HG02840 (cell line): ENCODE results near the gene NOD2.

Experiments used
- ATAC-seq: cut with Tn5 transposase; IDR thresholded peaks from one replicate; pipeline ENCODE4 v1.9.1; 2021; ENCODE audit warnings: mild to moderate bottlenecking, moderate library complexity, moderate number of reproducible peaks; ENCODE audit not compliant: unreplicated experiment, low FRiP score

NOD2 gene

DNA sequence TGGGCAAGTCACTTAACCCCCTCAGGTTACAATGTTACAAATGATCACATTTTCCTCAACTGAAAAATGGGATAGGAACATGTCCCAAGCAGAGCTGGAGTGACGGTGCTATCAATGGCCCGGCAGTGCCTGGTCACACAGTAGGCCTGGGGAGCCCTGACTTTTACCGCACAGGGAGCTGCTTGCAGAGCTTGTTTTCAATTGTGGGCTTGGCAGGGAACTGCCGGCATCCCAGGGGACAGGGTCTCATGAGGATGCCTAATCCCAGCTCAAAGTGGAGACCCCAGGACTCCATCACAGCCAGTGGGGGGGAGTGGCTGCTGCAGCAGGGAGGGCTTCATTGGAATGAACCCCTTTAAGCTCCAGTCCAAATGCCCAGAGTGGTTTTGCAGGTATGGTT, 23.7 kb upstream of the NOD2 start:
- ATAC-seq: no peak

DNA sequence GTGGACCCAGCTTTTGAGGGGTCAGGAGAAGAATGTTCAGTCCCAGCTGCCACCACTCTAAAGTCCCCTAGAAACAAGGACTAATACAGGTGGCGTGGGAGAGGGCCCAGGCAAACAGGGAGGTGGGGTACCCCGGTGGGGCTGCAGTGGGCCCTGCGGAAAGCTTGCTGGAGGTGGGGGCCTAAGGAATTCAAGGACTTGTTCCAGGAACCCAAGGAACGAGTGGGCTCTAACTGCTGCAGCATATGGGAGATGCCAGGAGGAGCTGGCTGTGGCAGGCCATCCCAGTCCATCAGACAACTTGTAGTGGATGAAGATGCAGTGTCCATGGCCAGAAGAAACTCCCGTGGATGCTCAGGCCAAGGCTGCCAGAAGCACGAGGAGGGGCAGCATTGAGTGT, 22.9 kb upstream of the NOD2 start:
- no peak for ATAC-seq

DNA sequence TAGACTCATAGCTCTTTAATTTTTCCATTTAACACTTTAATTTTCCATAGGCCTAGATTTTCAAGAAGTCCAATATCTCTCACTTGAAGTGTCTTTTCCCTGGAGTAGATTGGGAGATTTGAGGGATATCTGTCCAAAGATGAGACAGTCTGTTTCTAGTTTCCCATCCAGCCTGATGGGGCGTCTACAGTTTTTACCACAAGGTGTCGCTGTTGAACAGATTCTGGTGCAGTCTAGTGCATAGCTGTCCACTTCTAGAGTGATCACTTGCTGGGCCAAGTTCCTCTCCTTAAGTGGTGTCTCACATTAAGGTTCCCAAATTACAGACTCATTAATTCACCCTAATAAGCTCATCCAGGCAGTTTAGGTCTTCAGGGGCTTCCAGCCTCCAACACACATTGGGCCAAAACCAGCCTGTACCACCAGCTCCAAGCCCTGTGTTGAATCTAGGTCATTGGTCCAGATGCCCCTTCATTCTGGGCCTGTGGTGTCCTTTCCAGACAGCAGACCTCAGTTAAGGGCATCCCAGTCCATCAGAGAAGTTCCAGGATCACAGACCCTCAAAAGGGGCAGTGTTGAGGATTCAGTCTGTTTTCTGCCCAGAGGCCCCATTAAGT, 21.7 kb upstream of the NOD2 start:
- ATAC-seq: no peak

DNA sequence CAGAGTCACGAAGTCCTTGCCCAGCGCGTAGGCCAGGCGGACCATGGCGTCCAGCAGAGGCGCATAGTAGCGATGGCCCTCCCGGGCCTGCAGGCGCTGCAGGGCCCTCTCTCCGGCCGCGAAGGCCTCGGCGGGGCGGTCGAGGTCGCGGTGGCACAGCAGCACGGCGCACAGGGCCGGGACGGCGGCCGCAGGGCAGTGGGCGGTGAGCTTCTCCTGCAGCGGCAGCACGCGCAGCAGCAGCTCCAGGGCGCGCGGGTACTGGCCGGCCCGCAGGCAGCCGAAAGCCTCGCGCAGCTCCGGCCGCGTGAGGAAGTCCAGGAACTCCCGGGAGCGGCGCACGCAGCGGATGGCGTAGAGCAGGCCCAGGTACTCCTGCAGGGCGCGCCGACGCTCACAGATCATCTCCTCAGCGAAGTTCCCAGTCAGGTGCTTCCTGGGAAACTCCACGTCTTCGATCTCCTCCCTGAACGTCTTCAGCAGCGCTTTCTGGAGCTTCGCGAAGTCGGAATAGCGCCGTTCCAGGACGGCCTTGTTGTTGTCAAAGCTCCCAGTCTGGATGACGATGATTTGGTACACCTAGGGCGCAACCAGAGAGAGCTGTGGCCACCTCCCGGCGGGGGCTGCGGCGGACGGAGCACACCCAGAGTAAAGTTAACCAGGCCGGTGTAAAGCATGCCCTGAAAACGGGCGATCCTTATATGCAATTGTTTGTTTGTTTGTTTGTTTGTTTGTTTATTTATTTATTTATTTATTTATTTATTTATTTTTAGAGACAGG, 19.7 kb upstream of the NOD2 start:
- no peak for ATAC-seq

DNA sequence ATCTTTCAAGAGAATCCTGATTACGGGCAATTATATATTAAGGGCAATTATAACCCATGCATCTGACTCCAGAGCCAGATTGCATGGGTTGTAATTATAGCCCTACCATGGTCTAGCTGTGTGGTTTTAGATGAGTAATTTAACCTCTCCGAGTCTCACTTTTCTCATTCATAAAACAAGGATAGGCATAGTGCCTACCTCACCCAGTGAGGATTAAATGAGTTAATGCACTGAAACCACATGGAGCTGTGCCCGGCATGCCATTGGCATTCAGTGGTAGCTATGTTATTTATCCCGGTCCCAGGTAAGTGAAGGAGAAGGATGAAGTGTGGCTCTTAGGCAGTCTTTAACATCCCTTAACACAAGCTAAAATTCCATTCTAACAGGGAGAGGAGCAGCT, 18.6 kb upstream of the NOD2 start:
- ATAC-seq: no peak

DNA sequence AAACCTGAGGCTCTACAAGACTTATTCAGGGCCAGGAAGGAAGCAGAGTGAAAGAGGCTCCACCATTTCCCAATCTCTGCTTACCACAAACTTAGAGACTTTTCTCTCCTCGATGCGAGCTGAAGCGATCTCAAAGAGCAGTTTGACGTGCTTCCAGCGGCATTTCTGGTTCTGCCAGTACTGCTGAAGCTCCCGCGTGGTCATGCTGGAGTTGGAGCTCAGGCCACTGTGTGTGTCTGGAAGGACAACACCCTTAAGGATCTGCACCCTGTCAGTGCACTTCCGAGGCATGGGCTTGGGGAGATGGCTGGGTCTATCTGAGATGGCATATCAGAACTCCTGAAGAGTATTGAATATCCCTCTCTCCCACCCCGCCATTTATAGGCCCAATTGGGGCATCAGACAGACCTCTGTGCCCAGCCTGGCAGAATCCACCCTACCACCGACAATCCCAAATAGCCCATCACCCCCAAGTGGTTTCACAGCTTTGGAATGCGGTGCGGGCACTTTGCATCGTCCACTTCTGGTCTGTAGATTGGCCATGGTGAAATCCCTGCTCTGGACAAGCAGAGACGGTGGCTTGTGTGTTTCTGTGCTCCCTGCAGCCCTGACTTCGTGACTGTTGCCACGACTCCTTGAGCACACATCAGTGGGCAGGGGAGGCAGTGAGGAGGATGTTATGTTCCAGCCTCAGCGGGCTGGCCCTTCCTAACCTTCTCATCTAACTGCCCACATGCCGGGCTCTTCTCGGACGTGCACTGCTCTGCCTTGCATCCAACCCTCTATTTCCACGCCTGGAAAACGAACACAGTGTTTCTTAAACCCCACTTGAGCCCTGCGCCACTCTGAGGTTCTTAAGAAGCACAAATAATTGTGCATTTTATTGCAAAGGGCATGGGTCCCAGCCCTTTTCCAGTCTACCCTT, 17.5 kb upstream of the NOD2 start:
- no peak for ATAC-seq

DNA sequence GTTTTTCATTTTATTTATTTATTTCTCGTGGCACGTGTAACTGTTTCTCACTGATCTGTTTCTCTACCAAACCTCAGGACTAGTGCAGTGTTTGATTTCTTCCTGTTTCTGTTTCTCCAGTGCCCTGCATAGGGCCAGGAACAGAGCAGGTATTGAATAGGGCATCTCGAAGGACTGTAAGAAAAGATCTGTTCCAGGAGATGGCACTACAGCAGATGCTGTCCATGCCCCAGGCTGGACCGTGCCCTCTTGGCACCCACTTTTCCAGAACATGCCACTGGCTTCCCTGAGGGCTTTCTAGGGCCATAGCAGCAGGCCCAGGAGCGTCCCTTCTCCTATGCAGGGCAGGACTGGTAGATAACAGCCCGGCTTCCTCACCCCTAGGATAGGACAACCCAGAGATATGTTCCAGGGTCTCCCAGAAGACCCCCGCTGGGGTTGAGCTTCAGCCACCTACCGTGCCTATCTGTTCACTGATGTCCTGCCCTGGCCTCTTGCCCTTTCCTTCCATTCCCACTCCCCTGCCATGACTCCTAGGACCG, 16.7 kb upstream of the NOD2 start:
- ATAC-seq: no peak

DNA sequence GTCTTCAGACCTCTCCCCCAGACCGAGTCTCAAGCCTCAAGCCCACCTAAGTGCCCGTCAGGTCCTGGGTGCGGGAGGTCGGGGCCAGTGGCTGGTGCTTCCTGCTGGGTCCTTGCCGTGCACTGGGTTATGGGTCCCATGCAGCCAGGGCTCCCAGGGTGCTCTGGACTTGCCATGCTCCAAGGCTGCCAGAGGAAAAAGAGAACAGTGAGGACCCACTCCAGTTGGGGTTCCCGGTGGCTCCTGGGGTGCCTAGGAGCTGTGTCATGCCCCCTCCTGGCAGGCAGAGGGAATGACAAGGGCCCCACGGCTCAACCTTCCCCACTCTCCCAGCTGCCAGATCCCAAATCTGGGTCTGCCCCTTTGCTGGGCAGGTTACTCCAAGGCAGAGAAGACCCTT, 16.1 kb upstream of the NOD2 start:
- ATAC-seq: no peak

DNA sequence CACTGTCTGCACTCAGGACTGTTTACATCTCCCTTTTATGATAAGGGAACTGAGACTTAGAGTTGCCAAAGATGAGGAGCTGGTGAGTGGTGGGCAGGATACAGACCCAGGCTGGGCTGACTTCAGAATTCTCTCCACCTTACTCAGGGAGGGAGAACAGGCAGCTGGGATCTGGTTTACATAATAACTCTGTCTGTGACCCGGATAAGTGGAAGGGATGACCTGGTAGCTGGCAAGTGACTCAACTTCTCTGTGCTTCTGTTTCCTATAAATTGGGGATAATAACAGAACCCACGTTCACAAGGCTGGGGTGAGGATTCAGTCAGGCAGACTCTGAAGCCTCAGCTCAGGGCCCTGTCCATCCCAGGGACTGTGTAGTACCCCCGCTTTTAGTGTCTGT, 14.9 kb upstream of the NOD2 start:
- ATAC-seq: no peak

DNA sequence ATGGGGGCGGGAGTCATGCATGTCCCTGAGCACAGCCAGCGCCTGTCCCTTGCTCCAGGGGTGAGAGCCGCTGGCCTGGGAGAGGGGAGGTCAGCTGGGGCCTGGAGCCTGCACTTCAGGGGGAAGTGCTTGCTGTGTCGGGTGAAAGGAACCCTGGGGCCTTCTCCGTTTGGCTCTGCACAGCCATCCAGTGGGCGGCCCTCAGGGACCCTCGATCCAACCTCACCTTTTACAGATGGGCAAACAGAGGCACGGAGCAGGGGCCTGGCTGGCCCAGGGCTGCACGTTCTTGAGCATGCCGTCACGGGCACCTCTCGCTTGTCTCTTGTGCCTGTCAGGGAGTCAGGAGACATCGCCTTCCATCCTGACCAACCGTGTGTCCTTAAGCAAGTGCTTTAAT, 14.1 kb upstream of the NOD2 start:
- ATAC-seq: no peak

DNA sequence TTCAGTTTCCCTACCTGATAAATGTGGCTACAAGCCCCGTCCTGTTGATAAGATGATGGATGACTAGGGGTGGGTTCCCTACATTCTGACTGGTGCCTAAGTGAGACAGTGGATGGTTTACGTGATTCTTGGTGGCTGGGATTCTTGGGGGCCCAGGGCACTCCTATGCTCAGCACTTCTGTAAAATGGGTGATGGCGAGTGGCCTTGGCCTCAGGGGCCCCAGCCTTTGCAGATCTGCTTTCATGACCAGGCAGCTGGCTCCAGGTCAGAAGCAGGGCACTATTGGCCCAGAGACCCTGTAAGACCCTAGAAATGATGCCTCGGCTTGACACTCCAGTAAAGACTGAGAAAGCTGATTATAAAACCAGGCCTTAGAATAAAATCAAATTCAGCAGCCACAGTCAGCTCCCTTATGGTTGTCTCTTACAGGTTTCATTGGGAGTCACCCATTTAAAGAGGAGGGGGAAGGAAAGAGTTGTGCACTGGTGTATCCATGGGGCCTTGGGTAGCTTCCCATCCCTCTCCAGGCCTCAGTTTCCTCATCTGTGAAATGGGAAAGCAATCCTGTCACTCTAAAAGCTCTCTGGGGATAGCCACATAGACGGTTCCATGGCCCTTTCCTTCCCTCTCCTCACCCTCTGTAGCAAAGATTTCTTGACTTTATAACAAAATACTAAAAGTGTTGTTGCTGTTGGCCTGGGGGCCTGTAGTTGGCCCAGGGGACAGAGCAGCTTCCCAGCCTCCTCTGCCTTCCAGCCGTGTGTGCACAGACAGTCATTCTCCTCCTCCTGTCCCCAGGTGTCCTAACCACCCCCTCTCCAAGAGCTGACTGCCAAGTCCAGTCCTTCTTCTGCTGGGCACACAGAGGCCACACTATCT, 13.5 kb upstream of the NOD2 start:
- no peak for ATAC-seq

DNA sequence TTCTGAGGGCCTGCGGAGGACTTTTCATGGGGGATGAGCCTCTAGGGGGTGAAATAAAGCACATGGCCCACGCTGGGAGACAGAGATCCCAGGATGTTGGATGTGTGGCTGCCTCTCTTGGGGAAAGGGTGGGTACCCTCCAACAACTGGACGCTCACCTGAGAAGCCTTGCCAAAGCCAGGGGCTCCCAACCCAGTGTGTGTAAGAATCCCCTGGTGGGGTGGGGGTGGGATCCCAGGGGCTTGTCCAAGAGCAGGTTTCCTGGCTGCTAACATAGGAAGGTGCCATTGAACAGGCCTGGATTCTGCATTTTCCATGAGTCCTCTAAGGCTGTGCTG, 12.9 kb upstream of the NOD2 start:
- no peak for ATAC-seq

DNA sequence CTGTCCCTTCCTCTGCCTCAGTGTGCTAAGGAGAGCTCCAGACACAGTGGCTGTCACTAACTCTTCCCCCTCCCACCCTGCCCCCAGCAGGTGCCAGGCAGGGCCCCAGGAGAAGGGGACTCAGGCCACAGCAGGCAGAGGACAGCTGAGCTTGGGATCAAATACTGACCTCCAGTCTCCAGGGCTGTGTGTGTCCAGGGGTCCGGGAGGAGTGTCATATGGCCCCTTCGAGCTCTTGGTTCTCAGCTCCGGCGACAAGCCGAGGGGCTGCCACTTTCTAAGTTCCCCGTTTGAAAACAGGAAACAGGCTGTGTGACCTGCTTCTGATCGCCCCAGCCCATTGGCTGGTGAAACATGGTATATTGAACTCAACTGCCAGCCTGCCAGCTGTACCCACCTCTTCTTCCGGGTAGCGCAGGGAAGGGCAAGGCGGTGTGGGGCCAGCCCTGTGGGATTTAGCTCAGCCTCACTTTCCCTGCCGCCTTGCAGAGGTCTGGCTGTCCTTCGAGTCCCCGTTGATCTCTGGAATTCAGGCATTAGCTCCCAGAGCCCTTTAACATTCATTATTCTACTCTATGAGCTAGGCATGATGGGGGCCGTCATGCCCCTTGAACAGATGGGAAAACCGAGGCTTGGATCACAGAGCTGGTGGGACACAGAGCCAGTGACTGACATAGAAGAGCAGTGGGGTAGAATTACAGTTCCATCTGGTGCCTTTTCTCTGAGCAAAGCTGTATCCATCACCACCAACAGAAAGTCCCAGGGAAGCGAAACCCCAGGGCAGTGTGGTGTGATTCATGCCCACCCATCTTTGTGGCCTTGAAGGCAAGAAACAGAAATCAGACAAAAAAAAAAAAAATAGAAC, 12.2 kb upstream of the NOD2 start, which contains the start of gene SNX20:
SNX20 (minus strand) TSS at position 292 of the 865 bp plus-strand sequence. CDS start 3,786 bp downstream, outside the sequence.
- peak; percentile 41 for ATAC-seq

DNA sequence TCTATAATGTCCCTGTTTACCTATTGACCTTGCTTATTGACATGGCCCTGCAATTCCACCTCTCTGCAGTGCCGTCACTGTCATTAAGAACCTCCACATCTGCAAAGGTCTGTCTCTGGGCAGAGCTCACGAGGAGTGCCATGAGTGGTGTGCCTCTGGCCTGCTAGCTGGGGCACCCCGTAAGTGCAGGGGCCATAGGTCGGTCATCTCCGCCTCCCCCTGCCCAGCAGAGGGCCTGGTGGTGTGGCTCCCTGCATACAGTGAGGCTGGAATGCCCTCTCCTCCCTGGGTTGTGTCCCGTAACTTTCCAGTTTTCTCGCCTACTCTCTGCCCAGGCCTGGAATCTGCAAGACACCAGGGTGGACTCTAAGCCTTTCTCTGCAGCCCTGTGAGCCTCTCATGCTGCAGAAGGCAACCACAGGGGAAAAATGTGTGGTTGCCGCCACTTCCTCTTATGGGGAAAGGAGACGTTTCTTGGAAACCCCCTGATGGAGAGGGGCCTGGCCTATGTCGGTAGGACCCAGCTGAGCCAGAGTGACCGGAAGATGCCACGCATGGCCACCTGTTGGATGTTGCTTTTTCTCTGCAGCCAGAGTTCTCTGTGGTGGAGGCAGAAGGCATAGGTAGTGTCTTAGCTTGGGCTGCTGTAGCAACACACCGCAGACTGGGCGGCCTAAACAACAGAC, 9.6 kb upstream of the NOD2 start:
- peak; percentile 60 for ATAC-seq

DNA sequence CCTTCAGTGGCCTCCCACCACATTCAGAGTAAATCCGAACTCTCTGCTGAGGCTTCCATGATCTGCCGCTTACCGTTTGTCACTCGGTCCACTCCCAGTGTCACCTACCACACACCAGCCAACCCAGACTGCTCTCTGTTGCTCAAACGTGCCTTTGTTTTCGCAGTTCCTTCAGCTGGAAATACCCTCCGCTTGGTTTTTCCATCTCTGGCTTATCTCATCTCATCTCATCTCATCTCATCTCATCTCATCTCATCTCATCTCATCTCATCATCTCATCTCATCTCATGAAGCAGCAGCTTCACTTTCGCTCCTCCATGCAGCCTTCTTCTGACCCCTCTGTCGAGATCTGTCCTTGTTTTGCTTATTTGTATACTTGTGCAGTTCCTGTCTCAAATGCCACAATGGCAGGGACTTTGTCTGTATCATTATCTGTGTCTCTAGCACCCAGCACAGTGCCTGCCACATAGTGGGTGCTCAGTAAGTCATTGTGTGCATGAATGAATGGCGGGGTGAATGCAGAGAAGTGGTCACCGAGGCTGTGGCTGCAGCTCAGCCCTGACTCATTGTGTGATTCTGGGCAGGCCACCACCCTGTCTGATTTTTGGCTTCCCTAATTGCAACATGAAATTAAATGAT, 8.5 kb upstream of the NOD2 start:
- no peak for ATAC-seq

DNA sequence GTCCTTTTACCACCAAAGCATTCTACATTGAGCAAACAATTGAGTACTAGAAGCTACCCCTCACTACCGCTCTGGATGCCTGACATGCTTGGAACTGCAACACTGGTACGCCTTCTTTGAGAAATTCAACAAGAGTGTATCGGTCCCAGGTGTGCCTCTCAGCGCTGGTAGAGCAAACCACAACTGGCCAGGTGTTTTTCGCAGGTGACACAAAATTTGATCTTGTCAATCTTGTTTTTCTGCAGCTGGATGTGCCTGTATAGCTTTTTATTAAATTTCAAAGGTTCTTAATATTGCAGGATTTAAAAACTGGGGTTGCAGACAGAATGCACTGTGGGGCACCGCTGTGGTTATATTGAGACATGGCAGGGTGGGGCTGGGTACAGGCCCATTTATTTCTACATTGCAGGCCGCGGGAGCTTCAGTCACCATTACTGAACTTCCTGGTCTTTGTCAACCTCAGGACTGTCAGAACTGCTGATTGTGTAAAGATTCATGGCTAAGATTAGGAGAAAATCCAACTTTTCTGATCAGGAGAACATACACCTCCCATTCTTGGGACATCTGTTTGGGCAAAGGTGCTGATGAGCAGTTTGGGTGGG, 7.8 kb upstream of the NOD2 start:
- ATAC-seq: no peak

DNA sequence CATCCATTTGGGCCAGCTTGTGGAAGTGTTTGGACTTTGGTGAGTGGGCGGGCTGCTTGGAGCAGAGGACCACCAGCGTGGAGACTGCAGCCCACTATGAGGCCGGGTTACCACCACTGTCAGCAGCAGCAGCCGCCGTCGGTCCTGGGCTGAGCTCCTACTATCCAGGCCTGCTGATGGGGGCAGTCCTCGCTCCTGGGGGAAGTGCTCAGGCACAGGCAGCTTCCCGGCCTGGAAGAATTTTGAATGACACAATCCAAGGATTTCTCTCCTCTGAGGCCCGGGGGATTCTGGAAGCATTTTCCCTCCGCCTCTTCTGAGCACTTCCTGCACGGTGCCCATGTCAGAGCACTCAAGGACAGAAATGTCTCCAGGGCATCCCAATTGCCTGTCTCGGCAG, 5.3 kb upstream of the NOD2 start:
- no peak for ATAC-seq

DNA sequence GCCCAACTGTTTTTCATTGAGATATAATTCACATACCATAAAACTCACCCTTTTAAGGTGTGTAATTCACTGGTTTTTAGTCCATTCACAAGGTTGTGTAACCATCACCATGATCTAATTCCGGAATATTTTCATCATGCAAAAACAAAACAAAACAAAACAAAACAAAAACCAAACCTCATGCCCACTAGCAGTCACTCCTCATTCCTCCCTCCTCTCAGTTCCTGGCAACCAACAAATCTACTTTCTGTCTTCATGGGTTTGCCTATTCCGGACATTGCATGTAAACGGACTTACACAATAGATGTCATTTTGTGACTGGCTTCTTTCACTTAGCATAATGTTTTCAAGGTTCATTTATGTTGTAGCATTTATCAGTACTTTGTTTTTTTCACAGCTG, 4.5 kb upstream of the NOD2 start:
- ATAC-seq: no peak
